Measurements from ENCODE around the gene NTRK1. TPM values are rescaled to one million over a fixed set of nuclear protein-coding genes. Genes with fewer than 3 reads are reported as not detected.

Gene NTRK1
- total and polyA plus RNA-seq, 3 donors from 2014 or later = 4.7 to 38.8 (median 14.6) TPM

GRCh38 chr1:156836041-156836654, 24.5 kb upstream of the NTRK1 start:
- WGBS, 2 donors = 71 to 79% methylated on average over 5 of the region's 5 CpGs
- no peak for TF ChIP-seq POLR2A (IDR thresholded peaks at IDR 0.05)
- TF ChIP-seq CTCF (IDR thresholded peaks at IDR 0.05) = no peak
- no peak overlapping the region for H3K27ac ChIP-seq
- no peaks in the 10 kb centered on the region for H3K9me3 ChIP-seq
- no peaks in the 10 kb centered on the region for H3K36me3 ChIP-seq (ENCODE audit: low read depth, missing control alignments)
- no peaks in the 10 kb centered on the region for H3K27me3 ChIP-seq
- intact Hi-C loops (cut with DNase I; ENCODE audit: low total_unique reads) = no loop called here
- no peak overlapping the region for H3K4me3 ChIP-seq
- DNase-seq = no peak
- H3K4me1 ChIP-seq = no peaks in the 10 kb centered on the region

- Histone ChIP-seq H3K4me3 (no peak overlapping the region), H3K4me1 (no peaks in the 10 kb centered on the region), H3K36me3 (ENCODE audit: low read depth, missing control alignments) (no peaks in the 10 kb centered on the region), H3K9me3 (no peaks in the 10 kb centered on the region), H3K27ac (no peak overlapping the region), H3K27me3 (no peaks in the 10 kb centered on the region)
- DNase-seq = no peak
- TF ChIP-seq POLR2A (IDR thresholded peaks at IDR 0.05) = no peak
- no peak for TF ChIP-seq CTCF (IDR thresholded peaks at IDR 0.05)
- WGBS, 2 donors = 94 to 100% methylated on average over 2 to 4 of the region's 4 CpGs
- intact Hi-C loops (cut with DNase I; ENCODE audit: low total_unique reads) = no loop called here
Measured at GRCh38 chr1:156836892-156837291, 23.8 kb upstream of the NTRK1 start.

DNA sequence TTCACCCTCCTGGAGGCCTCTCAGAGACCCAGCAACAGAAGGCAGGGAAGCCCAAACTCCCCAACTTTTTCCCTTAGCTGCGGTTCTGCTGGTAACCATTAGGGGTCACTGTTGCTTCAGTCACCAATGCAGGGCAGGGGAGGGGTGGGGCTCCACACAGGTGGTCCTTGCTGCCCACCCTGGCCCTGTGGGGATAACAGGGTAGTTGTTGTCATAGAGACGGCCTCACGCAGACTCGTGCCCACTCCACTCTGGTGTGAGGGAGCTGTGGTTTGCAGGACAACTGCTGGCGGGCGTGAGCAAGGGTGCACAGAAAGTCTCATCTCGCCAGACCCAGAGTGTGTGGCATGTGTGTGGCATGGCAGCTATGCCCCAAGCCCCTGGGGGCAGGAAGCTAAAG, 21.7 kb upstream of the NTRK1 start:
- no peaks in the 10 kb centered on the region for H3K4me1 ChIP-seq
- no peak overlapping the region for H3K4me3 ChIP-seq
- 45 to 75% methylated on average over 5 to 7 of the region's 7 CpGs for WGBS, 2 donors
- no peak for DNase-seq
- H3K36me3 ChIP-seq (ENCODE audit: low read depth, missing control alignments) = no peaks in the 10 kb centered on the region
- H3K9me3 ChIP-seq = no peaks in the 10 kb centered on the region
- H3K27me3 ChIP-seq = no peaks in the 10 kb centered on the region
- H3K27ac ChIP-seq = no peak overlapping the region
- no peak for TF ChIP-seq POLR2A (IDR thresholded peaks at IDR 0.05)
- peak; percentile 73 to 85 (median 75) for TF ChIP-seq CTCF (IDR thresholded peaks at IDR 0.05)
- intact Hi-C loops (cut with DNase I; ENCODE audit: low total_unique reads) = no loop called here

GRCh38 chr1:156839426-156840109, 21.1 kb upstream of the NTRK1 start:
- H3K36me3 ChIP-seq (ENCODE audit: low read depth, missing control alignments) = no peaks in the 10 kb centered on the region
- H3K9me3 ChIP-seq = no peaks in the 10 kb centered on the region
- H3K27ac ChIP-seq = no peak overlapping the region
- no peaks in the 10 kb centered on the region for H3K27me3 ChIP-seq
- WGBS, 2 donors = 60 to 65% methylated on average over 8 to 9 of the region's 9 CpGs
- DNase-seq = no peak
- TF ChIP-seq CTCF (IDR thresholded peaks at IDR 0.05) (no peak), POLR2A (IDR thresholded peaks at IDR 0.05) (no peak)
- H3K4me1 ChIP-seq = no peaks in the 10 kb centered on the region
- intact Hi-C loops (cut with DNase I; ENCODE audit: low total_unique reads) = no loop called here
- H3K4me3 ChIP-seq = no peak overlapping the region

Data from testis (tissue), 3 donors.